Astrocyte of the spinal cord (primary cell): ENCODE results near the gene PNPLA1.

Experiments
- DNase-seq: peaks from one replicate; pipeline ENCODE4 v3.0.0; 2011; ENCODE audit warnings: low read depth, low spot score
- H3K4me3 ChIP-seq: 2 replicates; pipeline ENCODE4 v1.5.1; 2011; ENCODE audit warnings: low read depth, mild to moderate bottlenecking, low read length, moderate library complexity
- in situ Hi-C: cut with HindIII; loops from 2 replicates; pipeline ENCODE4 v1.10.0; 2017; ENCODE audit warnings: low sequenced_read_pairs
- TF ChIP-seq, protein P1 (sequence below): IDR thresholded peaks from 2 replicates; pipeline ENCODE4 v1.5.1; 2012; ENCODE audit warnings: low read depth, mild to moderate bottlenecking, low read length, inconsistent platforms

Gene PNPLA1

DNA sequence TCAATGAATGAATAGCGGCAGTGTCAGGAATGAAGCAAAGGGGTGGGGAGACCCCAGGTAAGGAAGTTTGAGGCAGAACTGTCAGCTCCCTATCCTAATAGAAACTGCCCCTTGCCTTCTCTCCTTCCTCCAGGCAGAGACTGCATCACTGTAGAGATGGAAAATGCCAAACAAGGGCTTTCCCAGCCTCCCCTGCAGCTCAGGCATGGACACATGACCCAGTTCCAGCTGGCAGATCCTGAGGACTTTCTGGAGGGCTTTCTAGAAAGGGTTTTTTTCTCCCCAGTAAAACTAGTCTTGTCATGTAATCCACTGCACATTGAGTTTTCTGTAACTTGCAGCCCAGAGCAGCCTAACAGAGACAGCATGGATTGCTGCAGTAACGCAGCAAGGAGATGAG is 17.9 kb upstream of the PNPLA1 start:
- H3K4me3 ChIP-seq: no peak overlapping the region
- in situ Hi-C loops: no loop called here
- no peak for DNase-seq
- TF ChIP-seq, protein P1, sequence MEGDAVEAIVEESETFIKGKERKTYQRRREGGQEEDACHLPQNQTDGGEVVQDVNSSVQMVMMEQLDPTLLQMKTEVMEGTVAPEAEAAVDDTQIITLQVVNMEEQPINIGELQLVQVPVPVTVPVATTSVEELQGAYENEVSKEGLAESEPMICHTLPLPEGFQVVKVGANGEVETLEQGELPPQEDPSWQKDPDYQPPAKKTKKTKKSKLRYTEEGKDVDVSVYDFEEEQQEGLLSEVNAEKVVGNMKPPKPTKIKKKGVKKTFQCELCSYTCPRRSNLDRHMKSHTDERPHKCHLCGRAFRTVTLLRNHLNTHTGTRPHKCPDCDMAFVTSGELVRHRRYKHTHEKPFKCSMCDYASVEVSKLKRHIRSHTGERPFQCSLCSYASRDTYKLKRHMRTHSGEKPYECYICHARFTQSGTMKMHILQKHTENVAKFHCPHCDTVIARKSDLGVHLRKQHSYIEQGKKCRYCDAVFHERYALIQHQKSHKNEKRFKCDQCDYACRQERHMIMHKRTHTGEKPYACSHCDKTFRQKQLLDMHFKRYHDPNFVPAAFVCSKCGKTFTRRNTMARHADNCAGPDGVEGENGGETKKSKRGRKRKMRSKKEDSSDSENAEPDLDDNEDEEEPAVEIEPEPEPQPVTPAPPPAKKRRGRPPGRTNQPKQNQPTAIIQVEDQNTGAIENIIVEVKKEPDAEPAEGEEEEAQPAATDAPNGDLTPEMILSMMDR: no peak

DNA sequence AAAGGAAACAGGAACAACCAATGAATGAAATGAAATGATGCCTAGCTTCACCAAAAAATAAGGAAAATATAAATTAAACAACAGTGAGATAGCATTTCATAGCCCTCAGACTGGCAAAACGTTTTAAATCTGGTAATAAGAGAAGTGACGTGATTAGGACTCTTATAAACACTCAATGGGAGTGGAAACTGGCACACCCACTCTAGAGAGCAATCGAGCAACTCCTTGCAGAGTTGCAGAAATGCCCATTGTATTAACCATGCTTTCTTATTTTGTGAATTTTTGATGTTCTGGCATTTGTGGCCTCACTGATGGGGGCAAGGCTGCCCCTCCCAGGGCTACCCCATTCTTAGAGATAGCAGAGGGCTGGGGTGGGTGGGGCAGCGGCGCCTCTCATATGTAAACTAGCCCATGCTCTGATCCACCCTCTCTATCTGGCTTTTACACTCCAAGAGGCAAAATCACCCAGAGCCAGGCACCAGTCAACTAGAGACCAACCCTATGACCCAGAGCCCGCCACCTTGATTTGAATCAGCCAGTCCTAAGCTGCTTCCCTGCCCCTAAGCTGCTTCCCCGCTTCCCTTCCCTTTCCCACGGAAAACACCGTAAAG is 6.4 kb upstream of the PNPLA1 start:
- no peak overlapping the region for H3K4me3 ChIP-seq
- TF ChIP-seq, protein P1: no peak
- no peak for DNase-seq
- in situ Hi-C loops: no loop called here

DNA sequence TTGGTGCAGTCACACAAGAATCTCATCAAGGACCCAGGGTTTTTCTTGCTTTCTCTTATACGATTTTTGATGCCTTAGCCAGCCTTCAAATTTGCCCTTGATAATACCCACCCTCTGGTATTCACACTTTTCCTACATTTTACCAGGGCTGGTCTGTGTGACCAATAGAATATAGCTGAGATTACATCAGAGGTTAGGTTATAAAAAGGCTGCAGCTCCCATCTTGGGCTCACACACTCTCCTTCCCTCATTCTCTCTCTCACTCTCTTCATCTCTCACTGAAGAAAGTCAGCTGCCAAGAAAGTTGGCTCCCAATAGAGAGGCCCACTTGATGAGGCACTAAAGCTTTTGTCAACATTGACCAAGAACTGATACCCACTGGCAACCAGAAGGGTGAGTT is 4.1 kb upstream of the PNPLA1 start:
- in situ Hi-C loops: no loop called here
- H3K4me3 ChIP-seq: no peak overlapping the region
- TF ChIP-seq, protein P1: no peak
- no peak for DNase-seq

DNA sequence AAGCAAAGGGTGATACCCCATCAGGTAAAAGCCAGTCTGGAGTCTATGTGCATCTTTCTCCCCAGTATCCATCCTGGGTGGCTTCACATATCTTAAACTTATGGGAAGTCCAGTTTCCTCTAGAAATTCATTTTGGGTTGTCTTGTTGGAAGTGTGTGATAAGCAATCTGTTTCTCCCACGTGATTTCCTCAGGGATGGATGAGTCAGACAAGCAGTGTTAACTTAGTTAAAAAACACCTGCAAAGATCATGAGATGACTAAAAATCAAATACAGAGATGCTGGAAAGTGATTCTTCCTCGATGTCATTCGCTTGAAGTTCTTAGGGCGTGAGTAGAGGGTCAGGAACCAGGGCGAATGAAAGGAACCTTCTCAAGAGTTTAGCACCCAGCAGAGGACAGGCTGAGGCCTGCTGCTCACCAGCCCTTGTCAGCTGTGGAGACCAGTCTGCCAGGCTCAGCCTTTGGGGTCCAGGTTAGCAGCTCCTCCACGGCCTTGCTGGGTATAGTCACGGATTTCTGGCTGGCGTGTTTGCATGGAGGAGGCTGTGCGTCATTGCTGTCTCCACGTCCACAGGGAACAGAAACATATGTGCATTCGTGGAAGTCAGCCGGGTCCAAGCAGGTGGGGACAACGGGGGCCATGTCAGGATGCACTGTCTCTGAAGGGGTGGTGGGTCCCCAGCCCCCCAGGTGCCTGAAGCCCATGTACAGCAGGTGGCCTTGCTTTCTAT is 2.8 kb upstream of the PNPLA1 start:
- no peak for DNase-seq
- in situ Hi-C loops: no loop called here
- TF ChIP-seq, protein P1: no peak
- no peak overlapping the region for H3K4me3 ChIP-seq

DNA sequence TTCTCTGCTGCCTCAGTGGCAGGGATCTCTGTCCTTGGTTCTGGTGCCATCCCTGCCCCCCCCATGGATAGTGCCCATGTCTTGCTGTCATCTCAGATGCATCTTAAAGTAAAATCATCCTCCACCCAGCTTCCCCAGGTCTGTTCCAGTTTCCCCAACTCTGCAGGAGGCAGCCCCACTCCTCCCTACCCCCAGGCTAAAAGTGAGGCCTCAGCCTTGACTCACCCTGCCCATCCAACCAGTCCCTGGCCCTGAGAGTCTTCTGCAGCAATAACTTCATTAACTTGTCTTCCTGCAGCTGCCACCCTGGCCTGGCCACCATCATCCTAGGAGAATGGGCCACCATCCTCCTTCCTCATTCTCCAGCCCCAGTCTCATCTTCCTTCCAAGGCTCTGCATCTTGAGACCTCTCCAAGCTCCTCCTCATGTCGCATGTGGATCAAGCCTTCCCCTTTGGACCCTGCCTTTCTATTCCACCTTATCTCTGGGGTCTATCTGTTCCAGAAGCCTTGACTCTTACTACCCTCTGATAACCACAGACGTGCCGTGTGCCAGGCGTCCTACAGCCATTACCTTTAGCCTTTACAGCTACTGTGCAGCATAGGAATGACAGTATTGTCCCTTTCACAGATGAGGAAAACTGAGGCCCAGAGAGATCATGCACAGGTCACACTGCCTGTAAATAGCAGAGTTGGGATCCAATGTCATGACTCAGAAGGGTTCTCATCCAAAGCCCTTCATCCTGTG is 2.0 kb upstream of the PNPLA1 start:
- DNase-seq: no peak
- TF ChIP-seq, protein P1: no peak
- in situ Hi-C loops: no loop called here
- no peak overlapping the region for H3K4me3 ChIP-seq

DNA sequence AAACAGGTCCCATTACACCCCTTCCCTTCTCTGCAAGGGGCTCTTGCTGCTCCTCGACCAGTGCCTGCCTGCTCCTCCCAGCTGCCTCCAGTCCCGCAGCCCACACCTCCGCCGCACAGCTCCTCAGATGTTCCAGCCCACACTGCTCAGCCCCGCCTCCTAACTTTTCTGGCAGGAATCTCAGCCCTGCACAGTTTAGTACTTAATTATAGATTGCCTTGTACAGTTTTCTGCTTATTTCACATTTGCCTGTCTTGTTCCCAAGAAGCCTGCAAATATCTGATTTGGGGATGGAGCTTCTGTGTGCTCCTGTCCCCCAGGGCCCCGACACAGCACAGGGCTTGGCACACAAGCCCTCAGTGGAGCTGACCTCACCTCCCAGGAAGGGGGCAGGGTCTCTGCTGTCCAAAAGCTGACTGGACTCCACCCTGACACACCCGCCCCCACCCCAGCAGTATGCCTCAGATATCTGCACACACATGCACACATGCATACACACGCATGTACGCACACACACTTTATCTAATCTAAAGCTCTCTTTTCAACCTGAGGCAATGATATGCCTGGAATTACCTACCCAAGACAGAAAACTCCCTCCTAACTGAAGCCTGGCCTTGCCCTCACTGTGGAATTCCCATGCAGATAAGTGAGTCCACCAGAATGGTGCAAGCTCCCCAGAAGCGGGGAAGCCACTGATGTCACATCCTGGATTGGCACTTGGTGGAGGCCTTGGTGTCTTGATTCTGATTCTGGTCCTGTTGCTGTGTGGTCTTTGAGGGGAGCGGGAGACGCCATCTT is 1.2 kb upstream of the PNPLA1 start:
- DNase-seq: no peak
- TF ChIP-seq, protein P1: no peak
- in situ Hi-C loops: no loop called here
- H3K4me3 ChIP-seq: no peak overlapping the region
